K562 (cell line): ENCODE results near the gene SUCO. TPM values are rescaled to one million over a fixed set of nuclear protein-coding genes. Genes with fewer than 3 reads are reported as not detected.

ENCODE experiments used
- ATAC-seq: fragments of 200-7000 bp; cut with Tn5 transposase; 3 replicates; pipeline ENCODE4 v1.9.1; 2020; ENCODE audit warnings: moderate library complexity
- BruUV-seq: library from RNA; stranded (reverse); fragments of 400-500 nt; replicated peaks from 2 replicates; lab custom pipeline; 2021; lab: Mats Ljungman, UMichigan
- CTCF ChIA-PET: fragments of 300-600 bp; formaldehyde crosslinking; extraction: SDS; loops from one replicate; lab custom pipeline; 2021; ENCODE audit warnings: low intra/inter-chr PET ratio; lab: Yijun Ruan, JAX
- POLR2A ChIA-PET: fragments of 300-600, 350-650 bp; sonication (Branson Sonifier 250); formaldehyde crosslinking; extraction: SDS; loops from one replicate; lab custom pipeline; 2021; ENCODE audit warnings: antibody characterized with exemption, inconsistent platforms; lab: Yijun Ruan, JAX
- DNase-seq, 4 experiments: peaks; one replicate each; pipeline versions ENCODE4 v3.0.0 to v3.0.0-alpha.2; 2011 to 2018; ENCODE audit warnings: low spot score in 3 of 4, mixed read lengths in 3 of 4; ENCODE audit errors: extremely low read depth in 1 of 4
- FAIRE-seq: peaks from 2 replicates; lab custom pipeline; 2011; peaks lifted over from hg19 to GRCh38; lab: Jason Lieb, UNC
- H2AFZ ChIP-seq: 2 replicates; pipeline ENCODE4 v1.6.0; 2011; ENCODE audit warnings: low read depth, low read length, control low read depth, inconsistent platforms
- H3K27ac ChIP-seq: fragments of 200-600 bp; 3 replicates; pipeline ENCODE4 v1.8.0; 2011; ENCODE audit warnings: low read depth, mild to moderate bottlenecking, control low read depth, inconsistent platforms, low read length, moderate library complexity, mixed read lengths; ENCODE audit errors: extremely low read depth
- H3K27me3 ChIP-seq, 2 experiments: fragments of 300-600 bp in 1 of 2; 2 replicates in 1 of 2; 3 replicates in 1 of 2; pipeline versions ENCODE4 v1.6.0 to v1.8.0; 2011; ENCODE audit warnings: inconsistent platforms in 2 of 2, low read length in 2 of 2, mild to moderate bottlenecking in 1 of 2, mixed read lengths in 1 of 2, moderate library complexity in 1 of 2; ENCODE audit not compliant: control insufficient read depth in 2 of 2, insufficient read depth in 2 of 2
- H3K36me3 ChIP-seq: fragments of 300-600 bp; 3 replicates; pipeline ENCODE4 v1.8.0; 2011; ENCODE audit warnings: mild to moderate bottlenecking, low read length, inconsistent platforms; ENCODE audit not compliant: control insufficient read depth, insufficient read depth
- H3K4me1 ChIP-seq, 2 experiments: fragments of 200-600 bp in 1 of 2; replicated peaks in 1 of 2; 2 replicates in 1 of 2; 3 replicates in 1 of 2; pipeline versions ENCODE4 v1.5.1 to v1.8.0; 2011; ENCODE audit warnings: inconsistent platforms in 2 of 2, low read length in 2 of 2, mild to moderate bottlenecking in 1 of 2, mixed read lengths in 1 of 2, moderate library complexity in 1 of 2; ENCODE audit not compliant: control insufficient read depth in 2 of 2, insufficient read depth in 2 of 2
- H3K4me2 ChIP-seq: 2 replicates; pipeline ENCODE4 v1.6.1; 2011; ENCODE audit warnings: low read length, control low read depth, inconsistent platforms, mixed read lengths; ENCODE audit not compliant: insufficient read depth
- H3K4me3 ChIP-seq: fragments of 200-600 bp; sonication (generic), shearing (Covaris generic); 2 replicates; pipeline ENCODE4 v1.5.1; 2016; ENCODE audit warnings: control low read depth, inconsistent platforms
- H3K79me2 ChIP-seq: fragments of 200-600 bp; 3 replicates; pipeline ENCODE4 v1.8.0; 2011; ENCODE audit warnings: low read length, inconsistent platforms; ENCODE audit not compliant: control insufficient read depth, insufficient read depth
- H3K9ac ChIP-seq, 2 experiments: 2 replicates each; pipeline versions ENCODE4 v1.6.0 to v1.6.1; 2011; ENCODE audit warnings: low read depth in 2 of 2, low read length in 2 of 2, control low read depth in 1 of 2, inconsistent platforms in 1 of 2, mild to moderate bottlenecking in 1 of 2, mixed read lengths in 1 of 2; ENCODE audit not compliant: insufficient read depth in 1 of 2
- H3K9me1 ChIP-seq: one replicate; pipeline ENCODE4 v1.6.0; 2011; ENCODE audit warnings: inconsistent platforms, mild to moderate bottlenecking, low read length, moderate library complexity; ENCODE audit not compliant: control insufficient read depth, insufficient read depth
- H3K9me3 ChIP-seq: replicated peaks from 2 replicates; pipeline ENCODE4 v1.5.1; 2011; ENCODE audit warnings: low read depth, low read length, inconsistent platforms; ENCODE audit not compliant: control insufficient read depth, insufficient read depth
- H4K20me1 ChIP-seq: replicated peaks from 2 replicates; pipeline ENCODE4 v1.6.1; 2011; ENCODE audit warnings: low read length, inconsistent platforms, mixed read lengths; ENCODE audit not compliant: control insufficient read depth, insufficient read depth
- FIP1L1 ChIP-seq: fragments of 200-400 bp; formaldehyde crosslinking; IDR thresholded peaks from 2 replicates; pipeline ENCODE4 v1.6.1; 2018; ENCODE audit warnings: mild to moderate bottlenecking, low read depth, low read length; ENCODE audit not compliant: poor library complexity, severe bottlenecking
- TAF9B ChIP-seq: fragments of 450-650 bp; IDR thresholded peaks from 2 replicates; pipeline ENCODE4 v1.6.1; 2018; ENCODE audit warnings: mild to moderate bottlenecking; ENCODE audit not compliant: partially characterized antibody
- ZNF175 ChIP-seq: fragments of 200-800 bp; sonication (Bioruptor generic); IDR thresholded peaks from 2 replicates; pipeline ENCODE4 v1.6.1; 2016; ENCODE audit warnings: low read depth, mild to moderate bottlenecking, missing genetic modification characterization, missing compliant biosample characterization
- WGBS: fragments of 100-300 bp; shearing (Covaris generic); methylation state at CpG from one replicate; pipeline ENCODE4 v1.1.6; 2016; ENCODE audit warnings: low coverage, mixed read lengths; ENCODE audit not compliant: insufficient coverage; ENCODE audit errors: missing lambda C conversion rate; 5-methylcytosine and 5-hydroxymethylcytosine counted together
- in situ Hi-C: fragments of 300-500 bp; cut with MboI; formaldehyde crosslinking; loops from 4 replicates; pipeline ENCODE4 v1.15.0; 2018; ENCODE audit warnings: inconsistent platforms, mixed read lengths
- intact Hi-C: fragments of 100-400 bp; cut with micrococcal nuclease; formaldehyde crosslinking; loops from 2 replicates; pipeline ENCODE4 v1.14.2; 2022
- polyA plus RNA-seq, 8 experiments: library from polyadenylated mRNA; depleted of rRNA in 4 of 8; stranded (reverse) in 5 of 8; unstranded in 3 of 8; fragments of >200 nt; fragmentation: Nextera tagmentation in 2 of 8; fragmentation: Illumina TruSeq in 1 of 8; extraction: Ambion mirVana in 2 of 8; extraction: Trizol in 1 of 8; gene quantifications; 2 replicates each; pipeline versions ENCODE4 v1.2.1 to v1.2.3, GENCODE V29; 2011 to 2014; ENCODE audit warnings: inconsistent platforms in 1 of 8, missing spikeins in 1 of 8
- total RNA-seq, 7 experiments: library from RNA; depleted of rRNA in 6 of 7; stranded (reverse); fragments of >200 nt in 6 of 7; fragmentation: Illumina TruSeq in 2 of 7; extraction: Trizol in 2 of 7; gene quantifications; 2 replicates each; pipeline versions ENCODE4 v1.2.1 to v1.2.3, GENCODE V29; 2011 to 2021; ENCODE audit warnings: low replicate concordance in 1 of 7
- TF ChIP-seq, protein P1 (sequence below): fragments of 250-450 bp; sonication (Bioruptor Pico); IDR thresholded peaks from 2 replicates; pipeline ENCODE4 v1.9.0; 2021; ENCODE audit warnings: mild to moderate bottlenecking, inconsistent platforms
- TF ChIP-seq, protein P2 (sequence below): fragments of 450-650 bp; formaldehyde crosslinking; IDR thresholded peaks from 2 replicates; pipeline ENCODE4 v1.4.0; 2020; ENCODE audit warnings: mild to moderate bottlenecking, moderate library complexity

SUCO gene
- total and polyA plus RNA-seq, 9 of the 15 experiments (the other 6 are each of a cell fraction or from before 2014, with no cell fraction given): 2.5 to 20.6 (median 14.3) TPM

DNA sequence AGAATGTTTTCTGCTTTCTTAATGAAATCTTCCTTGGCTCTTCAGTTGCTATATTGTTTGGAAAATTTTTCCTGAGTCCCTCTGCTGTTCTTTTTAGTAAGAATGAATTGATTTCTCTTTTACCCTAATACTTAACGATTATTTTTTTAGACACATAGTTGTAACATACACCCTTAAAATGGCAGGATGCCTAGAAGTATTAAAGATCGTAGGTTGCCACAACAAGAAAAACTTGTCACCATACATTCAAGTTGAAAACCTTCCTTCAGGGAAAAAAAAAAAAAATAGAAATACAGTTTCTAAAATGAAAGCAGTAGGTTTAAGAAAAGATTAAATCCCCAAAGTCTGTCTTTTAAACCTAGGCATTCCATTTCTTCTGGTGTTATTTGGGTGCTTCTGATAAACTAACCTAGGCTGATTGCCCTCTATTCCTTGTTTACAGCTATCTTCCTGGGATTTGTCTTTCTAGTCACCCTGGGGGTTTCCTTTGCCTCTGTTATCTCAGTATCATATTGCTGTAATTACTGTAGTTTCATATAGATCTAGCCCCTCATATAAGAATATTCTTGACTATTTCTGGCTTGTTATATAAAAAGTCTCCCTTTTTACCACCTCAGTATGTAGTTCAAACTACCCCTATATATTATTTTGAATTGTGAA lies 16.8 kb downstream of the SUCO start:
- peaks cover 12% of the 10 kb centered on the region; the same call in 1 of the 2 replicates for H4K20me1 ChIP-seq
- H3K9me1 ChIP-seq: no peaks in the 10 kb centered on the region
- H3K36me3 ChIP-seq: 0 out of 3 replicates have a peak, but pooled peaks cover 3% of the 10 kb centered on the region
- FAIRE-seq (no peak), DNase-seq (no peak), ATAC-seq (peak; percentile 11; the same call in 1 of the 3 replicates)
- ChIA-PET CTCF (no interaction called here), POLR2A (interaction anchor here (1.1 kb wide), 1 partner anchor 9 kb away, joined by 4 read pairs; no protein-coding TSS in a partner anchor)
- H2AFZ ChIP-seq: no peak overlapping the region
- H3K27me3 ChIP-seq: no peaks in the 10 kb centered on the region
- no peak overlapping the region for H3K9ac ChIP-seq
- no peak overlapping the region; the same call in 2 of the 3 replicates for H3K27ac ChIP-seq
- peaks cover 73% of the 10 kb centered on the region for H3K79me2 ChIP-seq
- no peak overlapping the region for H3K4me3 ChIP-seq
- intact Hi-C loops (no loop called here), in situ Hi-C loops (no loop called here)
- TF ChIP-seq, protein P1, sequence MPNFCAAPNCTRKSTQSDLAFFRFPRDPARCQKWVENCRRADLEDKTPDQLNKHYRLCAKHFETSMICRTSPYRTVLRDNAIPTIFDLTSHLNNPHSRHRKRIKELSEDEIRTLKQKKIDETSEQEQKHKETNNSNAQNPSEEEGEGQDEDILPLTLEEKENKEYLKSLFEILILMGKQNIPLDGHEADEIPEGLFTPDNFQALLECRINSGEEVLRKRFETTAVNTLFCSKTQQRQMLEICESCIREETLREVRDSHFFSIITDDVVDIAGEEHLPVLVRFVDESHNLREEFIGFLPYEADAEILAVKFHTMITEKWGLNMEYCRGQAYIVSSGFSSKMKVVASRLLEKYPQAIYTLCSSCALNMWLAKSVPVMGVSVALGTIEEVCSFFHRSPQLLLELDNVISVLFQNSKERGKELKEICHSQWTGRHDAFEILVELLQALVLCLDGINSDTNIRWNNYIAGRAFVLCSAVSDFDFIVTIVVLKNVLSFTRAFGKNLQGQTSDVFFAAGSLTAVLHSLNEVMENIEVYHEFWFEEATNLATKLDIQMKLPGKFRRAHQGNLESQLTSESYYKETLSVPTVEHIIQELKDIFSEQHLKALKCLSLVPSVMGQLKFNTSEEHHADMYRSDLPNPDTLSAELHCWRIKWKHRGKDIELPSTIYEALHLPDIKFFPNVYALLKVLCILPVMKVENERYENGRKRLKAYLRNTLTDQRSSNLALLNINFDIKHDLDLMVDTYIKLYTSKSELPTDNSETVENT (CRISPR knock-in tag): no peak
- TF ChIP-seq TAF9B (no peak), ZNF175 (CRISPR knock-in tag) (no peak), FIP1L1 (no peak)
- TF ChIP-seq, protein P2, sequence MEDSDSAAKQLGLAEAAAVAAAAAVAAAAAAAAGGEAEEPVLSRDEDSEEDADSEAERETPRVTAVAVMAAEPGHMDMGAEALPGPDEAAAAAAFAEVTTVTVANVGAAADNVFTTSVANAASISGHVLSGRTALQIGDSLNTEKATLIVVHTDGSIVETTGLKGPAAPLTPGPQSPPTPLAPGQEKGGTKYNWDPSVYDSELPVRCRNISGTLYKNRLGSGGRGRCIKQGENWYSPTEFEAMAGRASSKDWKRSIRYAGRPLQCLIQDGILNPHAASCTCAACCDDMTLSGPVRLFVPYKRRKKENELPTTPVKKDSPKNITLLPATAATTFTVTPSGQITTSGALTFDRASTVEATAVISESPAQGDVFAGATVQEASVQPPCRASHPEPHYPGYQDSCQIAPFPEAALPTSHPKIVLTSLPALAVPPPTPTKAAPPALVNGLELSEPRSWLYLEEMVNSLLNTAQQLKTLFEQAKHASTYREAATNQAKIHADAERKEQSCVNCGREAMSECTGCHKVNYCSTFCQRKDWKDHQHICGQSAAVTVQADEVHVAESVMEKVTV (CRISPR knock-in tag): no peak
- H3K4me2 ChIP-seq: no peak overlapping the region
- no peaks in the 10 kb centered on the region for H3K9me3 ChIP-seq
- H3K4me1 ChIP-seq: peaks cover 7 to 22% of the 10 kb centered on the region in 2 experiments
- BruUV-seq: no TSS peak
- 19% methylated on average over 2 of the region's 2 CpGs for WGBS
